Activated CD8-positive, alpha-beta memory T cell treated with anti-CD3 and anti-CD28 coated beads, Interleukin-2, amount 50 U/mL, for 24 hours (primary cell): Measurements from ENCODE around the gene TXN2.
A peak's percentile ranks its signal among the peaks of the same experiment; 100 is the strongest.
"Not testable (repeated sequence)": the region's sequence is repeated elsewhere in the genome, so short reads cannot be mapped to it uniquely, and the experiment has no call there.

Experiments used
- DNase-seq: peaks from one replicate; pipeline ENCODE4 v3.0.0-alpha.2; 2020; ENCODE audit errors: extremely low read depth

The TXN2 gene

GRCh38 chr22:36481393-36482168 lies at the start of gene TXN2:
Gene TXN2 (minus strand): TSS chr22:36481640. CDS start chr22:36480837, 803 bp downstream.
- DNase-seq, result peak; percentile 93

GRCh38 chr22:36528795-36529751 lies 47.6 kb upstream of the TXN2 start, which contains the start of gene EIF3D:
Gene EIF3D (minus strand): TSS chr22:36529166. CDS start chr22:36526121, 3,045 bp downstream.
- DNase-seq, result peak; percentile 96

- DNase-seq, result no peak
Measured at GRCh38 chr22:36528341-36528740, 46.9 kb upstream of the TXN2 start.

GRCh38 chr22:36522662-36523061 lies 41.2 kb upstream of the TXN2 start:
- no peak for DNase-seq

- DNase-seq, result no peak
Measured at GRCh38 chr22:36520423-36520822, 39.0 kb upstream of the TXN2 start.

- DNase-seq, result not testable (repeated sequence)
Measured at GRCh38 chr22:36519906-36520305, 38.5 kb upstream of the TXN2 start.

GRCh38 chr22:36514766-36515165 lies 33.3 kb upstream of the TXN2 start:
- no peak for DNase-seq

- DNase-seq, result no peak
Measured at GRCh38 chr22:36512991-36513390, 31.6 kb upstream of the TXN2 start.

- no peak for DNase-seq
Measured at GRCh38 chr22:36512333-36512732, 30.9 kb upstream of the TXN2 start.

- no peak for DNase-seq
Measured at GRCh38 chr22:36510966-36511881, 29.8 kb upstream of the TXN2 start.

- DNase-seq, result no peak
Measured at GRCh38 chr22:36510384-36510783, 28.9 kb upstream of the TXN2 start.

- DNase-seq, result no peak
Measured at GRCh38 chr22:36507518-36508010, 26.1 kb upstream of the TXN2 start.

- peak; percentile 64 for DNase-seq
Measured at GRCh38 chr22:36506637-36507517, 25.4 kb upstream of the TXN2 start, which contains the start of gene FOXRED2. Gene FOXRED2 (minus strand): TSS chr22:36507040. CDS start chr22:36506422, 618 bp downstream.

- no peak for DNase-seq
Measured at GRCh38 chr22:36505998-36506635, 24.7 kb upstream of the TXN2 start.

GRCh38 chr22:36497910-36498665 lies 16.6 kb upstream of the TXN2 start:
- DNase-seq, result no peak

GRCh38 chr22:36493690-36494110 lies 12.3 kb upstream of the TXN2 start:
- no peak for DNase-seq

- no peak for DNase-seq
Measured at GRCh38 chr22:36492109-36492508, 10.7 kb upstream of the TXN2 start.

GRCh38 chr22:36491155-36491554 lies 9.7 kb upstream of the TXN2 start:
- no peak for DNase-seq
